Thyroid gland (tissue), 4 donors: ENCODE data around the gene FAM83E.

Experiments used
- POLR2A ChIP-seq, 2 donors: fragments of 450-650 bp; IDR thresholded peaks; one replicate each; pipeline ENCODE4 v1.6.1; 2017; ENCODE audit warnings: antibody characterized with exemption in 2 of 2, mild to moderate bottlenecking in 2 of 2, moderate library complexity in 1 of 2
- TF ChIP-seq, protein P1 (sequence below), 6 experiments: fragments of 200-600 bp in 3 of 6; fragments of 450-650 bp in 3 of 6; sonication (generic) in 3 of 6; IDR thresholded peaks; one replicate each; pipeline ENCODE4 v1.5.1; 2016 to 2019; ENCODE audit warnings: antibody characterized with exemption in 6 of 6, mild to moderate bottlenecking in 2 of 6, inconsistent platforms in 1 of 6, moderate library complexity in 1 of 6

DNA sequence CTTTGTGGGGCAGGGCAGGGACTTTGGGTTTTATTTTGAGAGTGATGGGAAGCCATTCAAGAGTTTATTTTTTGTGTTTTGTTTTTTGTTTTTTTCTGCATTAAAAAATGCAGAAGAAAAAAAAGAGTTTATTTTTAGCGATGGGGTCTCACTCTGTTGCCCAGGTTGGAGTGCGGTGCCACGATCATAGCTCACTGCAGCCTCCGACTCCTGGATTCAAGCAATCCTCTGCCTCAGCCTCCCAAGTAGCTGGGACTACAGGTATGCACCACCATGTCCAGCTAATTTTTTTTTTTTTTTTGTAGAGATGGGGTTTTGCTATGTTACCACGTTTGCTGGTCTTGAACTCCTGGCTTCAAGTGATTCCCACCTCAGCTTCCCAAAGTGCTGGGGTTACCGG is 43.6 kb upstream of the FAM83E start:
- TF ChIP-seq, protein P1, sequence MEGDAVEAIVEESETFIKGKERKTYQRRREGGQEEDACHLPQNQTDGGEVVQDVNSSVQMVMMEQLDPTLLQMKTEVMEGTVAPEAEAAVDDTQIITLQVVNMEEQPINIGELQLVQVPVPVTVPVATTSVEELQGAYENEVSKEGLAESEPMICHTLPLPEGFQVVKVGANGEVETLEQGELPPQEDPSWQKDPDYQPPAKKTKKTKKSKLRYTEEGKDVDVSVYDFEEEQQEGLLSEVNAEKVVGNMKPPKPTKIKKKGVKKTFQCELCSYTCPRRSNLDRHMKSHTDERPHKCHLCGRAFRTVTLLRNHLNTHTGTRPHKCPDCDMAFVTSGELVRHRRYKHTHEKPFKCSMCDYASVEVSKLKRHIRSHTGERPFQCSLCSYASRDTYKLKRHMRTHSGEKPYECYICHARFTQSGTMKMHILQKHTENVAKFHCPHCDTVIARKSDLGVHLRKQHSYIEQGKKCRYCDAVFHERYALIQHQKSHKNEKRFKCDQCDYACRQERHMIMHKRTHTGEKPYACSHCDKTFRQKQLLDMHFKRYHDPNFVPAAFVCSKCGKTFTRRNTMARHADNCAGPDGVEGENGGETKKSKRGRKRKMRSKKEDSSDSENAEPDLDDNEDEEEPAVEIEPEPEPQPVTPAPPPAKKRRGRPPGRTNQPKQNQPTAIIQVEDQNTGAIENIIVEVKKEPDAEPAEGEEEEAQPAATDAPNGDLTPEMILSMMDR (IDR thresholded peaks at IDR 0.05): no peak
- TF ChIP-seq POLR2A (IDR thresholded peaks at IDR 0.05): no peak
